ENCODE measurements around the gene PREP. TPM values are rescaled to one million over a fixed set of nuclear protein-coding genes. Genes with fewer than 3 reads are reported as not detected.
"Not testable (repeated sequence)": the region's sequence is repeated elsewhere in the genome, so short reads cannot be mapped to it uniquely, and the experiment has no call there.

PREP gene
- total RNA-seq, 1 experiment from 2014 or later: 34.1 TPM

DNA sequence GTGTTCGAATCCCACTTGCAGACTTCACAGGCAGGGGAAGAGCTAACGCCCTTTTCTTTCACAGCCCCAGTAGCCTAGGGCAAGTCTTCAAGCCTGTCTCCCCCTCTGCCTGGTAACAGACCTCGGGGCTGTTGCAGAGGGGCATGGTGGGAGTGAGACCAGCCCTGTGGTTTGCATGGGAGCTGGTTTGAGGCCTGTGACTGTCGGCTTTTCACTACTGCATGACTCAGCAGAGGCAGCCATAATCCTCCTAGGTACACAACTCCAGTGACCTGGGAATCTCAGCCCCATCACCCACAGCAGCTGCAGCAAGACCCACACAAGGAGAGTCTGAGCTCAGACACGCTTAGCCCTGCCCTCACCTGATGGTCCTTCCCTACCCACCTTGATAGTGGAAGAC is 167.7 kb downstream of the PREP start:
- ChIA-PET CTCF (no interaction called here), POLR2A (ENCODE audit: low non-redundant PET) (no interaction called here)
- Histone ChIP-seq H3K9me3 (ENCODE audit: low read depth, low read length, poor library complexity, severe bottlenecking) (no peaks in the 10 kb centered on the region), H3K27ac (ENCODE audit: low read depth, low read length, poor library complexity, severe bottlenecking) (no peak overlapping the region), H3K27me3 (replicated peaks; ENCODE audit: insufficient read depth, low read depth, low read length, poor library complexity) (no peaks in the 10 kb centered on the region), H3K36me3 (ENCODE audit: insufficient read depth, low read length, poor library complexity, severe bottlenecking) (no peaks in the 10 kb centered on the region), H3K4me3 (ENCODE audit: low read depth, low read length, poor library complexity, severe bottlenecking) (no peak overlapping the region), H3K4me1 (ENCODE audit: insufficient read depth, low read length, poor library complexity, severe bottlenecking) (no peaks in the 10 kb centered on the region)
- no TSS peak for BruUV-seq (replicated peaks)
- intact Hi-C loops (cut with micrococcal nuclease; ENCODE audit: unreplicated experiment): no loop called here
- DNase-seq (ENCODE audit: low spot score): no peak
- TF ChIP-seq, protein P1, sequence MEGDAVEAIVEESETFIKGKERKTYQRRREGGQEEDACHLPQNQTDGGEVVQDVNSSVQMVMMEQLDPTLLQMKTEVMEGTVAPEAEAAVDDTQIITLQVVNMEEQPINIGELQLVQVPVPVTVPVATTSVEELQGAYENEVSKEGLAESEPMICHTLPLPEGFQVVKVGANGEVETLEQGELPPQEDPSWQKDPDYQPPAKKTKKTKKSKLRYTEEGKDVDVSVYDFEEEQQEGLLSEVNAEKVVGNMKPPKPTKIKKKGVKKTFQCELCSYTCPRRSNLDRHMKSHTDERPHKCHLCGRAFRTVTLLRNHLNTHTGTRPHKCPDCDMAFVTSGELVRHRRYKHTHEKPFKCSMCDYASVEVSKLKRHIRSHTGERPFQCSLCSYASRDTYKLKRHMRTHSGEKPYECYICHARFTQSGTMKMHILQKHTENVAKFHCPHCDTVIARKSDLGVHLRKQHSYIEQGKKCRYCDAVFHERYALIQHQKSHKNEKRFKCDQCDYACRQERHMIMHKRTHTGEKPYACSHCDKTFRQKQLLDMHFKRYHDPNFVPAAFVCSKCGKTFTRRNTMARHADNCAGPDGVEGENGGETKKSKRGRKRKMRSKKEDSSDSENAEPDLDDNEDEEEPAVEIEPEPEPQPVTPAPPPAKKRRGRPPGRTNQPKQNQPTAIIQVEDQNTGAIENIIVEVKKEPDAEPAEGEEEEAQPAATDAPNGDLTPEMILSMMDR (conservative IDR thresholded peaks at IDR 0.05; ENCODE audit: low read depth, low read length): no peak
- no peak for TF ChIP-seq EZH2 (IDR thresholded peaks at IDR 0.05; ENCODE audit: borderline replicate concordance, low read depth, low read length, poor library complexity, severe bottlenecking)

DNA sequence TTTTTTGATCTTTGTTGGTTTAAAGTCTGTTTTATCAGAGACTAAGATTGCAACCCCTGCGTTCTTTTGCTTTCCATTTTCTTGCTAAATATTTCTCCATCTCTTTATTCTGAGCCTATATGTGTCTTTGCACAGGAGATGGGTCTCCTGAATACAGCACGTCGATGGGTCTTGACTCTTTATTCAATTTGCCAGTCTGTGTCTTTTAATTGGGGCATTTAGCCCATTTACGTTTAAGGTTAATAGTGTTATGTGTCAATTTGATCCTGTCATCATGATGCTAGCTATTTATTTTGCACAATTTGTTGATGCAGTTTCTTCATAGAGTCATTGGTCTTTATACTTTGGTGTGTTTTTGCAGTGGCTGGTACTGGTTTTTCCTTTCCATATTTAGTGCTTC is 171.1 kb downstream of the PREP start:
- H3K27me3 ChIP-seq (replicated peaks; ENCODE audit: insufficient read depth, low read depth, low read length, poor library complexity); H3K4me1 ChIP-seq (ENCODE audit: insufficient read depth, low read length, poor library complexity, severe bottlenecking); DNase-seq (ENCODE audit: low spot score); H3K4me3 ChIP-seq (ENCODE audit: low read depth, low read length, poor library complexity, severe bottlenecking); intact Hi-C loops (cut with micrococcal nuclease; ENCODE audit: unreplicated experiment); H3K36me3 ChIP-seq (ENCODE audit: insufficient read depth, low read length, poor library complexity, severe bottlenecking); H3K9me3 ChIP-seq (ENCODE audit: low read depth, low read length, poor library complexity, severe bottlenecking); POLR2A ChIA-PET (ENCODE audit: low non-redundant PET); BruUV-seq (replicated peaks); CTCF ChIA-PET; H3K27ac ChIP-seq (ENCODE audit: low read depth, low read length, poor library complexity, severe bottlenecking): not testable (repeated sequence)

Other genes with a start within 250 kb of the PREP start
- 0.62 and 1.4 TPM in 2 replicates for gene POPDC3, start 223.1 kb downstream of the PREP start, total RNA-seq (2021)